Neural progenitor cell (in vitro differentiated cells): Measurements from ENCODE around the gene CDA. TPM values are rescaled to one million over a fixed set of nuclear protein-coding genes. Genes with fewer than 3 reads are reported as not detected.

Experiments
- DNase-seq: peaks from one replicate; pipeline ENCODE4 v3.0.0-alpha.2; 2016; ENCODE audit warnings: low spot score
- H2AFZ ChIP-seq: fragments of 200-600 bp; sonication (generic); replicated peaks from 2 replicates; pipeline ENCODE4 v1.6.1; 2016; ENCODE audit warnings: antibody characterized with exemption
- H3F3A ChIP-seq: fragments of 200-600 bp; sonication (generic); 2 replicates; pipeline ENCODE4 v1.6.1; 2016; ENCODE audit warnings: antibody characterized with exemption, low read depth
- H3K27ac ChIP-seq: fragments of 200-600 bp; sonication (generic); 2 replicates; pipeline ENCODE4 v1.5.1; 2016; ENCODE audit warnings: mild to moderate bottlenecking
- H3K27me3 ChIP-seq: fragments of 200-600 bp; sonication (generic); 2 replicates; pipeline ENCODE4 v1.6.1; 2016; ENCODE audit warnings: mild to moderate bottlenecking, moderate library complexity
- H3K36me3 ChIP-seq: fragments of 200-600 bp; sonication (generic); 2 replicates; pipeline ENCODE4 v1.5.1; 2016
- H3K4me1 ChIP-seq: fragments of 200-600 bp; sonication (generic); 2 replicates; pipeline ENCODE4 v1.6.1; 2016; ENCODE audit warnings: mixed run types
- H3K4me2 ChIP-seq: fragments of 200-600 bp; sonication (generic); 2 replicates; pipeline ENCODE4 v1.6.1; 2016
- H3K4me3 ChIP-seq: fragments of 200-600 bp; sonication (generic); 2 replicates; pipeline ENCODE4 v1.5.1; 2016
- H3K79me2 ChIP-seq: fragments of 200-600 bp; sonication (generic); 2 replicates; pipeline ENCODE4 v1.6.1; 2016; ENCODE audit warnings: low read depth
- H3K9ac ChIP-seq: fragments of 200-600 bp; sonication (generic); 2 replicates; pipeline ENCODE4 v1.6.1; 2016
- H3K9me3 ChIP-seq: fragments of 200-600 bp; sonication (generic); 2 replicates; pipeline ENCODE4 v1.5.1; 2016; ENCODE audit warnings: low read depth
- H4K20me1 ChIP-seq: fragments of 200-600 bp; sonication (generic); 2 replicates; pipeline ENCODE4 v1.6.1; 2016; ENCODE audit warnings: low read depth
- H3K27ac Mint-ChIP-seq: 3 replicates; pipeline ENCODE4 v1.8.0; 2021; ENCODE audit warnings: mixed read lengths
- H3K27me3 Mint-ChIP-seq: 2 replicates; pipeline ENCODE4 v1.8.0; 2022; ENCODE audit warnings: low read depth, mild to moderate bottlenecking, inconsistent platforms, moderate library complexity, mixed read lengths; ENCODE audit not compliant: insufficient read depth
- H3K36me3 Mint-ChIP-seq: 3 replicates; pipeline ENCODE4 v1.8.0; 2021; ENCODE audit warnings: mixed read lengths
- H3K4me1 Mint-ChIP-seq: 3 replicates; pipeline ENCODE4 v1.8.0; 2021; ENCODE audit warnings: mixed read lengths
- H3K4me3 Mint-ChIP-seq: 3 replicates; pipeline ENCODE4 v1.8.0; 2021; ENCODE audit warnings: mild to moderate bottlenecking, moderate library complexity, mixed read lengths
- H3K9me3 Mint-ChIP-seq: 3 replicates; pipeline ENCODE4 v1.8.0; 2020; ENCODE audit warnings: mixed read lengths
- CTCF ChIP-seq: fragments of 200-600 bp; sonication (generic); IDR thresholded peaks from 2 replicates; pipeline ENCODE4 v1.5.1; 2017; ENCODE audit warnings: antibody characterized with exemption, mild to moderate bottlenecking
- EZH2 ChIP-seq: fragments of 200-600 bp; sonication (generic); IDR thresholded peaks from 2 replicates; pipeline ENCODE4 v1.6.1; 2017; ENCODE audit warnings: antibody characterized with exemption, mild to moderate bottlenecking, moderate library complexity
- EZH2phosphoT487 ChIP-seq: fragments of 200-600 bp; sonication (generic); IDR thresholded peaks from 2 replicates; pipeline ENCODE4 v1.6.1; 2017; ENCODE audit warnings: antibody characterized with exemption
- total RNA-seq: library from RNA; depleted of rRNA; stranded (reverse); fragments of >200 nt; gene quantifications from 2 replicates; pipeline ENCODE4 v1.2.3, GENCODE V29; 2015; ENCODE audit warnings: low replicate concordance

CDA gene
- total RNA-seq, 1 donor from 2014 or later, result 0.64 TPM

- TF ChIP-seq CTCF, result no peak
- TF ChIP-seq EZH2phosphoT487, result no peak
- TF ChIP-seq EZH2, result no peak
- Mint-ChIP-seq H3K4me1 (peaks cover 10% of the 10 kb centered on the region), H3K27me3 (peaks cover 36% of the 10 kb centered on the region), H3K9me3 (no peaks in the 10 kb centered on the region), H3K4me3 (peak within 1 kb of the TSS; percentile 89), H3K27ac (peak within 1 kb of the TSS; percentile 82), H3K36me3 (no peaks in the 10 kb centered on the region)
- Histone ChIP-seq H2AFZ (peak within 1 kb of the TSS; percentile 78), H3K4me2 (peak within 1 kb of the TSS; percentile 87), H3K79me2 (no peaks in the 10 kb centered on the region), H3K27ac (no peak within 1 kb of the TSS), H4K20me1 (peaks cover 7% of the 10 kb centered on the region), H3K9ac (no peak within 1 kb of the TSS), H3K4me1 (peaks cover 8% of the 10 kb centered on the region), H3K4me3 (peak within 1 kb of the TSS; percentile 53), H3K9me3 (no peaks in the 10 kb centered on the region), H3F3A (peaks cover 5% of the 10 kb centered on the region), H3K36me3 (no peaks in the 10 kb centered on the region), H3K27me3 (peaks cover 92% of the 10 kb centered on the region)
- DNase-seq, result peak; percentile 86
Observed at GRCh38 chr1:20551945-20552727, 36.8 kb upstream of the CDA start, which contains the start of gene FAM43B. TSS of gene FAM43B (plus strand) at chr1:20552573. CDS start at chr1:20552974, 401 bp downstream.

- peaks cover 8% of the 10 kb centered on the region for H3K4me1 ChIP-seq
- peaks cover 5% of the 10 kb centered on the region for H3F3A ChIP-seq
- DNase-seq, result no peak
- H2AFZ ChIP-seq, result peak overlapping the region; percentile 78
- no peaks in the 10 kb centered on the region for H3K9me3 Mint-ChIP-seq
- H3K27me3 ChIP-seq, result peaks cover 100% of the 10 kb centered on the region
- H3K9ac ChIP-seq, result no peak overlapping the region
- no peak overlapping the region for H3K27ac Mint-ChIP-seq
- peak; percentile 89 for TF ChIP-seq EZH2phosphoT487
- no peak for TF ChIP-seq CTCF
- TF ChIP-seq EZH2, result peak; percentile 96
- H3K4me1 Mint-ChIP-seq, result peaks cover 10% of the 10 kb centered on the region
- H3K4me3 ChIP-seq, result peak overlapping the region; percentile 53
- H3K9me3 ChIP-seq, result no peaks in the 10 kb centered on the region
- peak overlapping the region; percentile 89 for H3K4me3 Mint-ChIP-seq
- H3K27ac ChIP-seq, result no peak overlapping the region
- H3K36me3 ChIP-seq, result no peaks in the 10 kb centered on the region
- H3K79me2 ChIP-seq, result no peaks in the 10 kb centered on the region
- peaks cover 36% of the 10 kb centered on the region for H3K27me3 Mint-ChIP-seq
- peaks cover 7% of the 10 kb centered on the region for H4K20me1 ChIP-seq
- no peaks in the 10 kb centered on the region for H3K36me3 Mint-ChIP-seq
- peak overlapping the region; percentile 87 for H3K4me2 ChIP-seq
Observed at GRCh38 chr1:20552728-20553445, 36.0 kb upstream of the CDA start.

- no peaks in the 10 kb centered on the region for H3K36me3 Mint-ChIP-seq
- H3K27me3 Mint-ChIP-seq, result peaks cover 41% of the 10 kb centered on the region
- Histone ChIP-seq H4K20me1 (peaks cover 7% of the 10 kb centered on the region), H3K27me3 (peaks cover 100% of the 10 kb centered on the region), H3K4me3 (no peak overlapping the region), H3F3A (peaks cover 5% of the 10 kb centered on the region), H3K79me2 (no peaks in the 10 kb centered on the region), H3K4me1 (peaks cover 8% of the 10 kb centered on the region), H2AFZ (no peak overlapping the region), H3K36me3 (no peaks in the 10 kb centered on the region), H3K27ac (no peak overlapping the region), H3K9ac (no peak overlapping the region), H3K9me3 (no peaks in the 10 kb centered on the region), H3K4me2 (no peak overlapping the region)
- peaks cover 10% of the 10 kb centered on the region for H3K4me1 Mint-ChIP-seq
- no peak overlapping the region for H3K4me3 Mint-ChIP-seq
- no peak overlapping the region for H3K27ac Mint-ChIP-seq
- H3K9me3 Mint-ChIP-seq, result no peaks in the 10 kb centered on the region
- no peak for DNase-seq
- no peak for TF ChIP-seq EZH2
- TF ChIP-seq EZH2phosphoT487, result no peak
- no peak for TF ChIP-seq CTCF
Observed at GRCh38 chr1:20555025-20555757, 33.7 kb upstream of the CDA start.
